Stimulated activated CD8-positive, alpha-beta memory T cell treated with anti-CD3 and anti-CD28 coated beads, Interleukin-15, amount 100 ng/mL, for 1 hour (primary cell): ENCODE measurements around the gene AMPH.
"Not testable (repeated sequence)": the region's sequence is repeated elsewhere in the genome, so short reads cannot be mapped to it uniquely, and the experiment has no call there.

ENCODE experiments used
- DNase-seq: peaks from one replicate; pipeline ENCODE4 v3.0.0-alpha.2; 2020; ENCODE audit warnings: low read depth

Gene AMPH

DNA sequence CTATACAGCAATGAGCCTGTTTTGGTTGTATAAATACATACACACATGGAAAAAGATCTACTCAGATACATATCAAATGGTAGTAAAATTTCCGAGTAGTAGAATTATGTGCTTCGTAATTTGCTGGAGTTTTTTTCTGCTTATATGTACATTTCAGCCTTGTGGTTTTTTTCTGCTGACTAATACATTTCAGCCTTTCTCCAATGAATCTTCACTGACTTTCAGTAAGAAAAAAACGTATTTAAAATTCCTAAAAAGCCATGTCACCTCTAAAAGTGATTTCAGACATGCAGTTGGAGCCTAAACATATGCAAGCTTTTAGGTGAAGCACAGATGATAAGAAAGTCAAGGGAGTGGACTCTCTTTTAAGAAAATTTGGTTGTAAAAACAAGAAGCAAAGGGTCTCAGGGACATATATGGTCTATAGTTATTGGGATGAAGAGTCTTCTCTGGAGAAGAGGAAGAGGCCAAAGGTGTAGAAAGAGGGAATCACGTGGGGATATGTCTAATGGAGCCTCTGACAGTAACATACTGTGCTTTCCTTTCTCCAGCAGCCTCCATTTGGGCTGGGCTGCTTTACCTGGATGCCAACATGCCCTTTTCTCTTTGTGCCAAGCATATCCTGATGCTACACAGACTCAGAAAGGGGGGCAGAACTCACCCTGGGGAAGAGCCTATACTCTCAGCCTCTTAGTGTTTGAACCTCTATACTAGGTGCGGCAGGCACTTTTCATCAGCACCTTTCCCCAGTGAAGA, 2.4 kb downstream of the AMPH start:
- no peak for DNase-seq

DNA sequence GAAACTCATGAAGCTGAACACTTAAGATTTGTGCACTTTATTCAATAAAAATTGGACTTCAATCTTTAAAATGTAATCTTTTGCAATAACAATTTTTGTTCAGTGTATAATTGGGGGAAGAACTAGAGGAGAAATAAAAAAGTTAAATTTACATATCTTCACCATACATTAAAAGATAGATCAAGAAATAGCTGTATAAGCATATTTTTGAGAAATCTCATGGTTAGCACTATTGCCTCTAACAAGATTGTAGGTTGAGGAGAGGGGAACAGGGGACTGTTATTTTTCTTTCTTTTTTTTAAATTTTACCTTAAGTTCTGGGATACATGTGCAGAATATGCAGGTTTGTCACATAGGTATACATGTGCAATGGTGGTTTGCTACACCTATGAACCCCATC, 5.3 kb downstream of the AMPH start:
- DNase-seq, result no peak

DNA sequence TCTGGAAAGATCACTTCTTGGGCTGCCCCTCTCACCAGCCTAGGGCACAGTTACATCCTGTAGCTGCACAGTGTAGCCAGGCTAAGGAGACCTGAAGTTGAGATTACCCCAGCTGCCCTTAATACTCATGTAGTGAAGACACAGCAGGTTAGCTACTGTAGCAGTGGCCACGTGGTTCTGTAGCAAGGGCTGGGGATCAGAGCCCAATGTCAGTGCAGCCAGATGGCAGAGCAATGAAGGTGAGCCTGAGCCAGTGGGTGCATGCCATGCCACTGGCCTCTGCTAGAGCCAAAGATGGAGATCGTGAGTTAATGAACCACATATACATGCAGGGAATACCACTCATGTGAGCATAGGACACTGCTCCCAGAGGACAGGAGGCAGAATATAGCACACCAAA, 15.5 kb downstream of the AMPH start:
- no peak for DNase-seq

DNA sequence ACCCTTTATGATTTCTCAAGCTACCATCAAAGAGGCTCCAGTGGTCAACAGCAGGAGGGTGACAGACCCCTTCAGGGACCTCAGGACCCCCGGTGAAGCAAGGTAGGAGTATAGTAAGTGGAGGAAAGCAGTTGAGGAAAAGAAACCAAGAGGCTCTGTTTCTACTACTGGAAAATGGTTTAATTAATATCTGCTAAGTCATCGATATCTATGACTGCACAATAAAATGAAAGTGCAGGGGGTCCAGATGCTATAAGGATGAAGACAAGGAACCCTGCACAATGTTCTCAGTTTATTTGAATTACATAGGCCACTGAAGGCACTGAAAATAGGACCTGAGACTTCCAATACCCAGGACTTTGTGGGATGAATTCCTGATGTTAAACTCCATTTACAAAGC, 23.7 kb downstream of the AMPH start:
- DNase-seq, result no peak

DNA sequence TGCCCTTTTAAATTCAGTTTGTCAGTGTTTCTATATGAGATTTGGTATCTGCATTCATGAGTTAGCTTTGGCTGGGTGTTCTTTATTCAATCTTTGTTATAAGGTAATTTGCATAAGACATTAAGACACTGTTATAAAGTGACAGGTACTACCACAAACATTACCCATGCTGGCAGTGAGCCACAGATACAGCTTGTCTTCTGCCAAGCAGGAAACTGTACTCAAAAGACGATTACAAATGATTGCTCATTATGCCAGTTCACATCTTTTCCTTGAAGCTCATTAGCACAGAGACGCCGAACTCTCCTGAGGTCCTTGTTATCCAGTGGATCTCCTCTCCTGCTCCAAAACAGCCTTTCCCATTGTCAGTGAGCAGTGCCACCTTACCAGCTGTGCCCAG, 30.4 kb downstream of the AMPH start:
- DNase-seq, result no peak

DNA sequence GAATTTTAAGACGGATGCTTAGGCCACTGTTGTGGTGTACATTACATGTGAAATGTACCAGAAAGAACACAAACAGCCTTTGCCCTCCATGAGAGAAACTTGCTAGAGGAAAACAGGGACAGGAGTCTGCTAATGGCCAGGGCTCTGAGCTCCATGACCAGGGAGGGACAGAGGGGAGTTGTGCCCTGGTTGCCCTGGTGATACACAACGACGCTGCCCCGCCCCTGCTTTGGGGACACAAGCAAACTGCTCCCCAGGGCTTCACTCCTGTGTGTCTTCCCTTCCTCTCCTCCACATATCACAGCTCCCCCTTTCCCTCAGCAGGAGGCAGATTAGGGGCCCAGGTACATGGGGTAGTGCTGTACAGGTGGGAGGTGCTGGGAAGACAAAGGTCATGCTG, 36.2 kb downstream of the AMPH start:
- no peak for DNase-seq

DNA sequence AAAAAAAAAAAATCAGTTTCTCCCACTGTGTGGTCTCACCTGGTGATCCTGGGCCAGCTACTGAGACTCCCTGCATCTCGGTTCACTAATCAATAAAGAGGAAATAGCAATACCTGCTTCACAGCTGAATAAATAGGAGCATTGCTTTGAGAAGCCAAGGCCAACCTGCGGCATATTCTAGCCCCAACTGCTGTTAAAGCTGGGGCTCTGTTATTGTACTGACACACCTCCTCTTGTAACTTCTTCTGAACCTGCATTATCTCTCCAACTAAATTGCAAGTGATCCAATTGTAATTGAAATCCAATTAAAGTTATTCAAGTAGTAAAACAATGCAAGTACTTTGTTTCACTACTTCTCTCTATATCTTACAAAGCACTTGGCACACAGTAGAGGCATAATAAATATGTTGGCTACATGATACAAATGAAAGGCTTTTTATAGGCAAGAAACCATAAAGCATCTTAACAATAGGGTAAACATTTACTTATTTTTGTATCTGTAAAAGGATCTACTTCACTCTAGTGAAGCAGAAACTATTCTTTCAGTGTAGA, 38.4 kb downstream of the AMPH start:
- DNase-seq, result no peak

DNA sequence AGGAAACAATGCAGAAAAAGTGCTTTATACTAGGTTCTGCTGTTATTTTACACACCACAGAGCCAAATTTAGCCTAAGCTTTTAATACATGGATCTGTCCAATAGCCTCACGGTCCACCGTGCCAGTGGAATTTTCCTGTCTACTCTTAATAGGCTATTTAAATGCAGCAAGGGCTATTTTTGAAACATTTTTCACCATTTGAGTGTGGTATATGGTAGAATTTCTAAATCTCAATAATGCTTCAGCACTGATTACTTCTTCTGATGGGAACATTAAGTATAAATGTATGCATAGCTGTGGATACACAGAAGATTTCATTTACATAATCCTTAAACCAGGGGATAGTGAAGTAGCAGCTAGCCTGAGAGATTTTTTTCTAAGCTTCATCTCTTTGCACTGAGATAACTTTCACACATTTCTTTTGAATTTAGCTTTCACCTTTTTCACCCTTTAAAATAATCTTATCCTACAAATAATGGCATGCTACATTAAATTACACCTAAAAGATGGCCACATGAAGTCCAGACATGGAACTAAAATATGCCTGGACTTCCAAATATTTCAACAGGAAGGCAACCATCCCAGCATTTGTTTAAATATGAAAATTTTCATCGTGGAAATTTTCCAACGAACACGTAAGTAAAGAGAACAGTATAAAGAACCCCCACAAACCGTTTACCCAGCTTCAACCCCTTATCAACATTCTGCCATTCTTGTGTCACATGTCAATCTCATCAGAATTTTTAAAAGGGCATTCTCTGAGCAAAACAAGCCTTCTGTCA, 45.4 kb downstream of the AMPH start:
- no peak for DNase-seq

DNA sequence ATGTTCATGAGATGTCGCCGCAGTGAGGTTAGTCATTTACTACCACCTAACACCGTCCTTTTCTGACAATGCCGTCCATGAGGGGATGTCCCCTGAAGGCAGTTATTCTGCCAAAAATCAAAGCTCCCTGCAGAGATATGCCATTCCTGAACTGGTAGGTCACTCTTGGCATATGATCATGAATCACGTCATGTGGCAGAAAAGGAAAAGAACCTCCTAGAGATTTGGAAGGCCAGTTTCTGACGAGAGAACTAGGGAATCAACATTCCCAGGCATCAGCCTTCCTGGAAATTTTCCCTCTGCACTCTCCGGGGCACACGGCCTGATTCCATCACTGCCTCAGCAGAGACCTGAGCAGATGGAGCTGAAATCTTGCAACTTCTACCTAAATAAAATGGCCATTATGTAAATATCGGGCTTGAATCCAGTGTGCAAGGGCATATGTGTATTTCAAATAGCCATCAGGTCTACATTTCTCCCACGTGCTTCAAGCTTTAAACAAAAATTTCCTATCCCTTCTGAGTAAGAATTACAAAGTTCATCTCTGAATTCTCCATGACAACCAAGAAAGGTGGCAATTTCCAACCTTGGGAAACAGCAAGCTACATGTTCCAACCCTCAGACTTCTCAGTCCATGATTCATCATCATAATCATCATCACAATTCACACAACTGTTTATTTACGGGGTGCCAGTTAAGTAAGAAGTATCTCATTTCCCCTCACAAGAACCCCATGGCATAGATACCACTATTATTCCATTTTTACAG, 46.5 kb downstream of the AMPH start:
- DNase-seq, result no peak

DNA sequence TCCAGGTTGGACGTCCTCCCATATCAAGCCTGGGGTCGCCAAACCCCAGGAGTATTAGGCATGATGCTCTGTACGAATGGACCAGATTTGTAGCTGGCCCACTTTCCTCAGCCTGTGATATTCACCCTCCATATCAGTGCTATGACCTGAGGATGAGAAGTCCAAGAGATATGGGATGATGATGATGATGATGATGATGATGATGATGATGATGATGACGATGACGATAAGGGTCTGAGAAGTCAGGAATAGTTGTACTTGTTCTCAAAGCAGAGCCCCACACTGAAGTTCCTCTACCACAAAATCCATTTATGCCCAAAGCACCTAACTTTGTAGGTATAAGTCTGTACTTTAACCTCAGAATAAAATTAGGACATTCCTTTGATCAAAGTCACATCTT, 50.7 kb downstream of the AMPH start:
- DNase-seq, result no peak

DNA sequence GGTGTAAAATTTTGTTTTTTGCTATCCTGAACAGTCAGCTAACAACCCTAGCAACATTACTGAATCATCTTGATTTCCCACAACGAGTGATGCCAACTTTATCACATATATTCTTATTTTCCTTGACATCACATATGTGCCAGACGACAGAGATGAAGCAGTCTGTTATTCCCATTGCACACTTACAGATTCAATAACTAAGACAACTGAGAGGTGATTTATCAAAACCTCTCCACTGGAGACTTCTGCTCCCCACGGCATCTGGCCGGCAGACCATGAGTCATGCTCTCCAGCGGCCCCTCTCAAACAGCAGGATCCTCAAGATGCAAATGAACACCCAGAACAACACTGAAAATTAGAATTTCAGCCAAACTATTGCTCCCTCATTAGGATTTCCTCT, 57.1 kb downstream of the AMPH start:
- DNase-seq, result no peak

DNA sequence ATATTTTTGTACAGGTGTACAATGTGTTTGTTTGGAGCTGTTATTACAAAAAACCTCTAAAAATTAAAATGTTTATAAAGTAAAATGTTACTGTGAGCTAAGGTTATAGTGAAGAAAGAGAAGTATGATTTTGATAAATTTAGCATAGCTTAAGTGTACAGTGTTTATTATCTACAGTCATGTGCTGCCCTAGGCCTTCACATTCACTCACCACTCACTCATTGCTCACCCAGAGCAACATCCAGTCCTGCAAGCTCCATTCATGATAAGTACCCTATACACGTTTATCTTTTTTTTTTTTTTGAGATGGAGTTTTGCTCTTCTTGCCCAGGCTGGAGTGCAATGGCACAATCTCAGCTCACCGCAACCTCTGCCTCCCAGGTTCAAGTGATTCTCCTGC, 59.6 kb downstream of the AMPH start:
- not testable (repeated sequence) for DNase-seq

DNA sequence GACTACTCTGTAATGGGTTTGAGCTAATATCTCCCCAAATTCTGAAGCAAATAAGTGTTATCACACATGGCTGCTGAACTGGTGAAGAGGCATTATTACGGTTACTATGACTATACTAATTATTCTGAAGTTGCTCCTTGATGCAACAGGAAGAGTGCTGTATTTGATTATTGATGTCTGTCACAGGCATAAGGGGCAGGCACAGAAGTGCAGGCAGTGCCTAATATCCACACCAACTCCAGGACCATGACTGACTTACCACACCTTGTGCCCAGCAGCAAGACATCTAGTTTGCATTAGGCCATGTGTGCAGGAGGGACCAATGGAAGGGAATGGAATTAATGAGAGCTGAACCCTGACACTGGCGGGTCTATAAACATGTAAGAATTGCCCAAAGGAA, 62.7 kb downstream of the AMPH start:
- no peak for DNase-seq

DNA sequence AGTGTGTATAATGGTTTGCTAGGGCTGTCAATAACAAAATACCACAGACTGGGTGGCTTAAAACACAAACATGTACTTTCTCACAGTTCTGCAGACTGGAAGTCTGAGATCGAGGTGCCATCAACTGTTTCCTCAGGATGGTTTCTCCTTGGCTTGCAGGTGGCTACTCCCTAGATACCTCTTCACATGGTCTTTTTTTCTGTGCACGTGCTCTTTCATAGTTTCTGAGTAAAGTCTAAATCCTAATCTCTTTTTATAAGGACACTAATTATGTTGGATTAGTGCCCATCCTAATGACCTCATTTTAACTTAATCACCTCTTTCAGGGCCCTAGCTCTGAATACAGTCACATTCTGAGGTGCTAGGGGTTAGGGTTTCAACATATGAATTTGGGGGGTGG, 65.9 kb downstream of the AMPH start:
- no peak for DNase-seq

DNA sequence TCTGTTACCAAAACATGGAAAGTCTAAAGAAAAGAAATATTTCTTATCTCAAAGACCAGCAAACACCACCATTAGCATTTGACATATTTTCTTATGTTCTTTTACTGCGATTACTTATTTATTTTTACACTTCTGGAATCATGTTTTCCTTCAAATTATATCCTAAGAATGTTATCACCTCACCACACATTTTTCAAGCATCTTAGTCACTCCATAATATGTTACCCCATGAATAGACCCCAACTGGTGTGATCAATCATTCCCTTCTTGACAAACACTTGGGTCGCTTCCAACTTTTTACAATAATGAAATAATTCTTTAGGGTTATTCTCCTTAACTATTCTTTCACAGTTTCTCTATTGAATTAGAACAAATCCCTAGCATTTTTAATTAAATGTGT, 67.4 kb downstream of the AMPH start:
- DNase-seq, result no peak

DNA sequence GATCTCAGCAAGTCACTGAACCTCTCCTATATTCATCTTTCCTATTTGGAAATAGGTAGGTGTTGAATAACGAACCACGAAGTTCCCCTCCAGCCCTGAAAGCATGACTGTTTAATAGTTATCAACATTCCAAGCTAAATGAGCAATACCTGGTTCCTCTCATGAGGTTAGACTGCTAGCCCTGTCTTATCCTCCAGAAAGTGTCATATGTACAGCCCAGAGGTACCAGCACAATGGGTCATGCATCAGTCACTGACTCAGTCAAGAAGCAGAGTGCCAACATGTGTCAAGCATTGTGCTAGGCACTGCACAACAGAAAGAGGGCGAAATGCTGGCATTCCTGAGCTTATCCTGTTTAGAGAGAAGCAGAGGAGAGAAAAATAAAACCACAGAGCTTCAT, 70.0 kb downstream of the AMPH start:
- no peak for DNase-seq

DNA sequence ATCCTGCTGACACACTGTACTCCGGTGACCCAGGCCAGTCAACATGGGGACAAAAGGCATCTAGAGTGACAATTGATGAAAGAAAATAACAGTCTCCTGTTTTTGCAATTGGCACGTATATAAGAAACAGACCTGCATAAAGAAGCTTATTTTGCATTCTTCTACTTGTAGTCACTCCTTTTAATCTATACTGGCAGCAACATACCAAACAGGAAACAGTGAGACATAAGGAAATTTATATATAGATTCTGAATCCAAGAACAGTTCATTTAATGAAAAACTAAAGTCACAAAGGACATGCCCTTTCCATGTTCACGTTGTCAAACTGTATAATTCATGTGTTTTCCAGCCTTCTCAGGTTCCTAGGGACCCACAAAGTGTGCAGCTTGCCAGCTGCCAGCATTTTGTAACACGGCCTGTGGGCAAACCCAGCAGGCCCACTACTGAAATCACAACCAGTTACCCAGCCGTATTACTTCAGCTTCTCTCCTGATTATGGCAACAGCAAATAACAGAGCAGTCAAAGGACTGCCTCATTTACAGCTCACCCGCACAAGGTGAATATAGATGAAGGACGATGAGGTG, 72.3 kb downstream of the AMPH start:
- DNase-seq, result no peak

DNA sequence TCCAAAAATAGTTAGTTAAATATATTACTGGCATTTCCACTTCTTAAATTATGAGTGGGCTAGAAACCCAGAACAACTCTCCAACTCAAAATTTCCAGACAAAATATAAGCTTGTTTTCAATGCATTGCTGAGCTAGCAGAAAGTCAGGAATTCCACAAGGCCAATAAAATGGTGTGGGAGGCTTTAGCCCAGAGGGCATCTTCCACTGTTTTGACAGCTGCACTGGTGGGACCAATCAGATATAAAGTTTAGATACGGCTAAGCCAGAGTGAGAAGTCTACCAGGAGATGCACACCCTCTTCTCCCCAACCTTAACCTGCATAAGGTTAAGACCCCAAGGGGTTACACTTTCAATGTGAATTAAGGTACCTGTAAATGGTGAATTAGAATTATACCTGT, 76.6 kb downstream of the AMPH start:
- DNase-seq, result no peak

DNA sequence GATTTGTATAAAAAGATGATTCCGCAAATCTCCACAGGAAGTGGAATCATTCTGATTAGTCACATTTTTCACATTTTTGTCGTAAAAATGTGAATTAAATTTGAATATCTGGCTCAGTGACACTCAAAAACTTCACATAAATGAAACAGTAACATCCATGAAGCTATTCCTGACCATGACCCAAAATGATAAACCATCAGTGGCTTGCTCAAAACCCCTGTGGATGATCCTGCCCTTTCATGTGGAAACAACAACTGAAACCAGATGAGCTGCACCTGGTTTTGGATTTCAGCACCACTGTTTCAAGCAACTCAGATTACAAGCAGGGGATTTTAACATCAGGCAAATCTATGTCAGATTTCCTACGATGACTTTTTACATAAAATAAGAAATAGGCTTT, 80.3 kb downstream of the AMPH start:
- no peak for DNase-seq

DNA sequence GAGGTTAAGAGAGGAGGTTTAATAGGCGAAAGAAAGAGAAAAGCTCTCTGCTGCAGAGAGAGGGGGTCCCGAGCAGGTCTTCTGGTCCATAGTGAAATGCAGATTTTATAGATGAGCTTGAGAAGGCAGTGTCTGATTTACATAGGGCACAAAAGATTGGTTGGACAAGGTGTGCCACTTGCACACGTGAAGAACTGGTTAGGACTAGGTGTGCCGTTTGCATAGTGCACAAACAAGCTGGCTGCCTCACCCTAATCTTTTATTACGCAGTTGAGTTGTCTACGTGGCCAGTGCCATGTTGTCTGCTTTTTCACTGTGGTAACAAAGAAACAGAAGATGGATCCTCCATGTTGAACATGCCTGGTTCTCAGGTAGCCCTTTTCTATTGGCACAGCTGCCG, 82.6 kb downstream of the AMPH start:
- DNase-seq, result no peak

DNA sequence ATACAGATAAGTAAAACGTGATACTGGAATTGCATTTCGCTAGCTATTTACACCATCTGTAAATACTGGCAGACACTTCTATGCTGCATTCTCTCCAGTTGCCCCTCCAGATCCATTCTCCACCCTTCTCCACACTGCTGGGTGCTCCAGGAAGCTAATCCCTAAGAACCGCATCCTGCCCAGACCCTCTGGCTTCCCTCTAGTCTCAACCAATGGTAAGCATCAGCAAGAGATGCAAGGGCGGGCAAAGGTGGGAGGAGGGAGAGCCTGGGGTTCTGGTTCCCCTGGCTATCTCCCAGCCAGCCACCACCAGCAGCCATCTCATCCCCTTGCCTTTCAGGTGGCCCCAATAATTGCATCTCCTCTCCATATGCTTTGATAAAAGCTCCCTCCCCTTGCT, 84.4 kb downstream of the AMPH start:
- DNase-seq, result no peak

DNA sequence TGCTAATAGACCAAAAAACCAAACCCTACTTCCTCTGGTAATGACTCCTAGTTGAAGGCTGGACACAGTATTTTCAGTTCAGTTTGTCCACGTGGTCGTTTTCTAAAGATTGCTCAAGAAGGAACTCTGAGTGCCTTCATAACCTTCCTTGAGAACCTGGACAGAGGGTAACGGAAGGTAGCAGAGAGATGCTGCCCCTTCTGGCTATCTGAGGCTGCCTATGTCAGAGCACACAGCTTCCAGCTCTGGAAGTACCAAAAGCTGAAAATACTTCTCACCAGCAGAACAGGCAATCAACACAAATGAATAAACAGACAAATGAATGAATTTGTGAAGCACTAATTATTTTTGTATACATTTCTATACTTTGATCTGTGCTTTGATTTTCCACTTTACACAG, 85.2 kb downstream of the AMPH start:
- DNase-seq, result no peak
